SK-N-SH (cell line): ENCODE measurements around the gene PAPOLB.

Experiments used
- CTCF ChIP-seq: fragments of 200-600 bp; sonication (generic); IDR thresholded peaks from 2 replicates; pipeline ENCODE4 v1.6.1; 2017; ENCODE audit warnings: antibody characterized with exemption, mild to moderate bottlenecking, moderate library complexity
- ELF1 ChIP-seq: IDR thresholded peaks from 2 replicates; pipeline ENCODE4 v1.4.0; 2012
- EP300 ChIP-seq, 2 experiments: IDR thresholded peaks; 2 replicates each; pipeline versions ENCODE4 v1.4.0 to v1.6.1; 2012; ENCODE audit warnings: borderline replicate concordance in 1 of 2, low read depth in 1 of 2, low read length in 1 of 2
- FOXJ3 ChIP-seq: sonication (generic); formaldehyde crosslinking; IDR thresholded peaks from 2 replicates; pipeline ENCODE4 v1.5.1; 2020; ENCODE audit warnings: mild to moderate bottlenecking, missing genetic modification reagents
- FOXM1 ChIP-seq: IDR thresholded peaks from 2 replicates; pipeline ENCODE4 v1.4.0; 2012; ENCODE audit warnings: low read depth, mild to moderate bottlenecking
- JUND ChIP-seq: IDR thresholded peaks from 2 replicates; pipeline ENCODE4 v1.4.0; 2012
- MAX ChIP-seq: IDR thresholded peaks from 2 replicates; pipeline ENCODE4 v1.4.0; 2012; ENCODE audit warnings: low read depth
- POLR2AphosphoS5 ChIP-seq: IDR thresholded peaks from 2 replicates; pipeline ENCODE4 v1.6.1; 2012; ENCODE audit warnings: low read depth, low read length
- REST ChIP-seq: IDR thresholded peaks from 2 replicates; pipeline ENCODE4 v1.6.1; 2012; ENCODE audit warnings: mild to moderate bottlenecking, low read depth, low read length, moderate library complexity
- RXRA ChIP-seq: IDR thresholded peaks from 2 replicates; pipeline ENCODE4 v1.4.0; 2012; ENCODE audit warnings: low read depth, mild to moderate bottlenecking, borderline replicate concordance
- TAF1 ChIP-seq: IDR thresholded peaks from 2 replicates; pipeline ENCODE4 v1.6.1; 2012; ENCODE audit warnings: low read depth, mild to moderate bottlenecking, low read length, moderate library complexity, borderline replicate concordance

- TF ChIP-seq JUND (no peak), CTCF (no peak), FOXJ3 (CRISPR knock-in tag) (no peak), ELF1 (no peak), POLR2AphosphoS5 (no peak), MAX (no peak), REST (no peak), TAF1 (no peak), EP300 (IDR thresholded peaks at IDR 0.05; ENCODE audit: borderline replicate concordance in 1 of 2, low read depth in 1 of 2, low read length in 1 of 2) (no peak), FOXM1 (no peak), RXRA (no peak)
These were observed 6.7 kb upstream of the PAPOLB start for GRCh38 chr7:4868493-4868892.
